Naive thymus-derived CD4-positive, alpha-beta T cell (primary cell): ENCODE results near the gene FNDC10. TPM values are rescaled to one million over a fixed set of nuclear protein-coding genes. Genes with fewer than 3 reads are reported as not detected.
A peak's percentile ranks its signal among the peaks of the same experiment; 100 is the strongest.

ENCODE experiments used
- ATAC-seq: fragments of 150-1000 bp; cut with Tn5 transposase; 2 replicates; pipeline ENCODE4 v1.10.0; 2021; ENCODE audit warnings: mild to moderate bottlenecking, moderate library complexity
- CTCF ChIA-PET: fragments of 350-600 bp; sonication (Branson Sonifier 250); formaldehyde crosslinking; loops from one replicate; lab custom pipeline; 2021; ENCODE audit warnings: antibody characterized with exemption; lab: Charles Lee
- POLR2A ChIA-PET: fragments of 350-600 bp; sonication (Branson Sonifier 250); formaldehyde crosslinking; loops from one replicate; lab custom pipeline; 2021; ENCODE audit warnings: antibody characterized with exemption, inconsistent platforms; lab: Charles Lee
- DNase-seq, 9 donors: peaks; one replicate each; pipeline versions ENCODE4 v3.0.0 to v3.0.0-alpha.2; 2020 to 2022; ENCODE audit warnings: mixed read lengths in 1 of 9
- H3K27ac ChIP-seq: one replicate; pipeline ENCODE4 v1.7.0; 2013; ENCODE audit warnings: mild to moderate bottlenecking, low read depth, low read length, moderate library complexity
- H3K27me3 ChIP-seq, 2 donors: one replicate each; pipeline ENCODE4 v1.7.0; 2013; ENCODE audit warnings: low read length in 2 of 2, mild to moderate bottlenecking in 2 of 2, moderate library complexity in 2 of 2; ENCODE audit not compliant: control insufficient read depth in 2 of 2, insufficient read depth in 2 of 2
- H3K36me3 ChIP-seq, 3 experiments: 1 replicate in 2 of 3; 2 replicates in 1 of 3; pipeline ENCODE4 v1.7.0; 2013; ENCODE audit warnings: low read length in 3 of 3, mild to moderate bottlenecking in 3 of 3, moderate library complexity in 1 of 3; ENCODE audit not compliant: insufficient read depth in 3 of 3, control insufficient read depth in 2 of 3
- H3K4me1 ChIP-seq, 2 donors: one replicate each; pipeline ENCODE4 v1.7.0; 2013; ENCODE audit warnings: low read length in 2 of 2, mild to moderate bottlenecking in 2 of 2, moderate library complexity in 1 of 2; ENCODE audit not compliant: control insufficient read depth in 2 of 2, insufficient read depth in 2 of 2
- H3K4me3 ChIP-seq: 2 replicates; pipeline ENCODE4 v1.7.0; 2013; ENCODE audit warnings: mild to moderate bottlenecking, low read length
- H3K9me3 ChIP-seq, 3 experiments: 1 replicate in 2 of 3; 2 replicates in 1 of 3; pipeline ENCODE4 v1.7.0; 2013; ENCODE audit warnings: low read length in 3 of 3; ENCODE audit not compliant: control insufficient read depth in 2 of 3
- H3K27ac Mint-ChIP-seq, 9 donors: one replicate each; pipeline ENCODE4 v1.8.0; 2020 to 2022; ENCODE audit warnings: mixed read lengths in 9 of 9, mild to moderate bottlenecking in 8 of 9, moderate library complexity in 5 of 9, inconsistent platforms in 2 of 9
- H3K27me3 Mint-ChIP-seq, 5 donors: one replicate each; pipeline ENCODE4 v1.8.0; 2021 to 2022; ENCODE audit warnings: mixed read lengths in 5 of 5, mild to moderate bottlenecking in 1 of 5
- H3K36me3 Mint-ChIP-seq, 5 donors: one replicate each; pipeline ENCODE4 v1.8.0; 2020 to 2022; ENCODE audit warnings: mixed read lengths in 5 of 5, mild to moderate bottlenecking in 3 of 5, inconsistent platforms in 1 of 5
- H3K4me1 Mint-ChIP-seq, 7 donors: one replicate each; pipeline ENCODE4 v1.8.0; 2020 to 2022; ENCODE audit warnings: mixed read lengths in 7 of 7, mild to moderate bottlenecking in 3 of 7, inconsistent platforms in 1 of 7
- H3K4me3 Mint-ChIP-seq, 10 donors: one replicate each; pipeline ENCODE4 v1.8.0; 2020 to 2022; ENCODE audit warnings: mild to moderate bottlenecking in 10 of 10, mixed read lengths in 10 of 10, moderate library complexity in 6 of 10, inconsistent platforms in 2 of 10
- H3K9me3 Mint-ChIP-seq, 11 donors: one replicate each; pipeline ENCODE4 v1.8.0; 2020 to 2022; ENCODE audit warnings: mixed read lengths in 11 of 11, mild to moderate bottlenecking in 4 of 11, inconsistent platforms in 1 of 11, moderate library complexity in 1 of 11
- intact Hi-C, 2 donors: fragments of 100-400 bp; cut with micrococcal nuclease; formaldehyde crosslinking; loops; one replicate each; pipeline ENCODE4 v1.15.1; 2023
- polyA plus RNA-seq, 2 donors: library from polyadenylated mRNA; unstranded; fragments of 300-500 nt; fragmentation: Illumina TruSeq; gene quantifications; one replicate each; pipeline ENCODE4 v1.2.3, GENCODE V29; 2021
- total RNA-seq, 6 experiments: library from RNA in 5 of 6; stranded (reverse) in 5 of 6; gene quantifications; 1 replicate in 5 of 6; 2 replicates in 1 of 6; pipeline ENCODE4 v1.2.3 and lab custom pipeline; 2021 to 2026

FNDC10 gene
- total and polyA plus RNA-seq, 7 experiments from 2014 or later = 1.3 to 10.7 (median 3.2) TPM

DNA sequence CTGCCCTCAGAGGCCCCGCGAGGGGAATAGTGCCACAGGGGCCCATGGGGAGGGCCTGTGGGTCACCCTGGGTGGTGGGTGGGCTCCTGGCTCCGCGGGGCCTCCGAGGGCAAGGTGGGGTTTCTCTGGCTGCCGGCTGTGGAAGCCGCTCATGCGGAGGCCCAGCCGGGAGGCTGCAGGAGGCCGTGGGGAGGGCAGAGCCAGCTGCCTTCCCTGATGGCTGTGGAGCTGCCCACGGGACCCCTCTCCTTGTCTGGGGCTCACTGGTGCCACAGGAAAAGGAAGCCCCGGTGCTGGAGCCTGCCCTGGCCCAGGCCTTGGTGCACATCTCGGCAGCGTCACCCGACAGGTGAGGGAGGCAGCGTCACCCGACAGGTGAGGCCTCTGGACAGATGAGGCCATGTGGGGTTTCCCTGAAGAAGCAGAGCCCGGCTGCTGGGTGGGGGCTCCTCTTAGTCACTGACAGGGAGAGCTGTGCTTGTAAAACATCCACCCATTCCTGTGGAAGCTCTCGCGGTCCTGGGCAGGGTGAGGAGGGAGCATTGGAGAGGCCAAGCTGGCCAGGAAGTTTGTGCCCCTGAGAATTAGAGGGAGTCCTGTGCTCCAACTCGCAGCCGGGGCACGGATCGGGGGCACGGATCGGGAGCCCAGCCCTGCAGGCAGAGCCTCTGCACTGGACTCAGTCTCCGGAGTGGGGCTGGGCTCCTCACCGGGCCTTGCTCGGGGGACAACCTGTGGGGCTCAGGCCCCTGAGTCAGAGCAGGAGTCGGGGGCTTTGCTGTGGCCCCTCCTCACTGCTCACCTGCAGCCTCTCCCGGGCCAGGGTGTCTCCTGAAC is 21.5 kb upstream of the FNDC10 start:
- no peaks in the 10 kb centered on the region for H3K36me3 Mint-ChIP-seq

GRCh38 chr1:1620433-1621139 is 20.7 kb upstream of the FNDC10 start:
- H3K36me3 ChIP-seq = peaks cover 0 to under 1% (median 0%) of the 10 kb centered on the region in 3 experiments
- no peak overlapping the region for H3K27ac ChIP-seq
- no peak overlapping the region for H3K4me3 ChIP-seq
- Mint-ChIP-seq H3K27me3 (no peaks in the 10 kb centered on the region), H3K4me3 (no peak overlapping the region), H3K9me3 (peaks cover 0 to 2% (median 0%) of the 10 kb centered on the region in 11 donors), H3K27ac (no peak overlapping the region), H3K36me3 (no peaks in the 10 kb centered on the region), H3K4me1 (peaks cover 0 to 26% (median 12%) of the 10 kb centered on the region in 7 donors)
- DNase-seq = no peak
- ChIA-PET POLR2A (interaction anchor here (1.0 to 2.2 kb wide), 2 partner anchors 9 kb away, joined by 3 to 12 read pairs; no protein-coding TSS in a partner anchor), CTCF (no interaction called here)
- H3K27me3 ChIP-seq = no peaks in the 10 kb centered on the region
- ATAC-seq = no peak
- intact Hi-C loops = no loop called here
- no peaks in the 10 kb centered on the region for H3K9me3 ChIP-seq
- H3K4me1 ChIP-seq = peaks cover 8 to 9% of the 10 kb centered on the region in 2 donors

More for the DNA sequence above, 21.5 kb upstream of the FNDC10 start:
- no peak overlapping the region for H3K27ac Mint-ChIP-seq
- H3K27me3 ChIP-seq = no peaks in the 10 kb centered on the region
- POLR2A ChIA-PET = interaction anchor here (1.0 kb wide), 1 partner anchor 9 kb away, joined by 3 read pairs; no protein-coding TSS in a partner anchor
- H3K4me1 ChIP-seq = peaks cover 6% of the 10 kb centered on the region in 2 donors
- CTCF ChIA-PET = no interaction called here
- H3K9me3 Mint-ChIP-seq = peaks cover 0 to 2% (median 0%) of the 10 kb centered on the region in 11 donors
- H3K36me3 ChIP-seq = no peaks in the 10 kb centered on the region
- H3K27me3 Mint-ChIP-seq = no peaks in the 10 kb centered on the region
- DNase-seq (no peak), ATAC-seq (no peak)
- no peak overlapping the region for H3K27ac ChIP-seq
- H3K4me3 ChIP-seq = no peak overlapping the region
- H3K9me3 ChIP-seq = no peaks in the 10 kb centered on the region
- no peak overlapping the region for H3K4me3 Mint-ChIP-seq
- intact Hi-C loops = no loop called here
- H3K4me1 Mint-ChIP-seq = peaks cover 0 to 29% (median 12%) of the 10 kb centered on the region in 7 donors

DNA sequence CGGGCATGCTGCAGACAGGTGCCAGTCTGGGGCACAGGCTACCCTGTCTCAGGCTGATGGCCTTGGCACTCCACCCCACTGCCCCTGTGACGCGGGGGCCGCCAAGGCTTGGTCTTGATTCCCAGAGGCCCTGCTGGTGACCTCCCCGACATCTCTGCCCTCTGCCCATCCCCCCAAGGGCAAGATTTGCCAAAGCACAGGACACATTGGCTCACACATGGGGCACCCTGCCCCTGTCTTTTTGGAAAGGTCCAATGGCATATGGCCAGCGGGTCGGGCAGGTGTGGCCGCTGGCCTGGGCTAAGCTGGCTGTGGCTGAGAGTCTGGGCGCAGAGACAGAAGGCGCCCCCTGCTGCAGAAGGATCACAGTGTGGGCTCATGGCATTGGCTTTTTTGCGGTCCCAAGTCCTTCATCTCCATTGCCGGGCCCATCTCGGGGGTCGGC is 20.0 kb upstream of the FNDC10 start:
- Histone ChIP-seq H3K9me3 (no peaks in the 10 kb centered on the region), H3K4me1 (peaks cover 8 to 9% of the 10 kb centered on the region in 2 donors), H3K4me3 (no peak overlapping the region), H3K27me3 (no peaks in the 10 kb centered on the region), H3K36me3 (peaks cover 0 to 3% (median 0%) of the 10 kb centered on the region in 3 experiments), H3K27ac (no peak overlapping the region)
- no peaks in the 10 kb centered on the region for H3K36me3 Mint-ChIP-seq
- H3K27me3 Mint-ChIP-seq = no peaks in the 10 kb centered on the region
- no peak for DNase-seq
- POLR2A ChIA-PET = interaction anchor here (2.2 kb wide), 1 partner anchor 9 kb away, joined by 12 read pairs; no protein-coding TSS in a partner anchor
- H3K9me3 Mint-ChIP-seq = peaks cover 0 to 3% (median 0%) of the 10 kb centered on the region in 11 donors
- H3K4me3 Mint-ChIP-seq = no peak overlapping the region
- peaks cover 0 to 24% (median 11%) of the 10 kb centered on the region in 7 donors for H3K4me1 Mint-ChIP-seq
- H3K27ac Mint-ChIP-seq = no peak overlapping the region
- intact Hi-C loops = loop anchor here in 1 of 2 donors (10.0 kb wide), 2 partner anchors 215 to 505 kb away; partner anchors contain the start of genes C1orf159 and MRPL20
- CTCF ChIA-PET = no interaction called here
- no peak for ATAC-seq

GRCh38 chr1:1618396-1619068 is 18.6 kb upstream of the FNDC10 start:
- H3K27ac ChIP-seq = no peak overlapping the region
- no peaks in the 10 kb centered on the region for H3K9me3 ChIP-seq
- Mint-ChIP-seq H3K27ac (no peak overlapping the region), H3K36me3 (peaks cover 0 to 3% (median 0%) of the 10 kb centered on the region in 5 donors), H3K4me3 (no peak overlapping the region), H3K4me1 (peaks cover 10 to 38% (median 24%) of the 10 kb centered on the region in 7 donors), H3K9me3 (peaks cover 0 to 7% (median 0%) of the 10 kb centered on the region in 11 donors), H3K27me3 (no peaks in the 10 kb centered on the region)
- no peak overlapping the region for H3K4me3 ChIP-seq
- H3K4me1 ChIP-seq = peaks cover 15 to 21% of the 10 kb centered on the region in 2 donors
- POLR2A ChIA-PET = interaction anchor here (0.9 to 2.2 kb wide), 2 partner anchors 11 to 12 kb away, joined by 4 to 12 read pairs; no protein-coding TSS in a partner anchor
- CTCF ChIA-PET = interaction anchor here (1.3 kb wide), 1 partner anchor 12 kb away, joined by 3 read pairs; no protein-coding TSS in a partner anchor
- no peak for DNase-seq
- H3K27me3 ChIP-seq = no peaks in the 10 kb centered on the region
- peaks cover 0 to 3% (median 0%) of the 10 kb centered on the region in 3 experiments for H3K36me3 ChIP-seq
- intact Hi-C loops = loop anchor here in 1 of 2 donors (10.0 kb wide), 2 partner anchors 214 to 504 kb away; partner anchors contain the start of genes C1orf159 and MRPL20
- ATAC-seq = no peak

GRCh38 chr1:1617925-1618324 is 18.0 kb upstream of the FNDC10 start:
- peaks cover 15 to 21% of the 10 kb centered on the region in 2 donors for H3K4me1 ChIP-seq
- H3K27ac Mint-ChIP-seq = peak overlapping the region in 1 of 9 donors; percentile 76
- peaks cover 0 to 4% (median 0%) of the 10 kb centered on the region in 5 donors for H3K36me3 Mint-ChIP-seq
- ChIA-PET CTCF (interaction anchor here (1.3 kb wide), 1 partner anchor 12 kb away, joined by 3 read pairs; no protein-coding TSS in a partner anchor), POLR2A (interaction anchor here (1.2 kb wide), 1 partner anchor 12 kb away, joined by 5 read pairs; no protein-coding TSS in a partner anchor)
- H3K27ac ChIP-seq = no peak overlapping the region
- H3K27me3 Mint-ChIP-seq = no peaks in the 10 kb centered on the region
- no peak overlapping the region for H3K4me3 ChIP-seq
- no peaks in the 10 kb centered on the region for H3K27me3 ChIP-seq
- peaks cover 0 to 3% (median 0%) of the 10 kb centered on the region in 3 experiments for H3K36me3 ChIP-seq
- peak overlapping the region in 9 of 10 donors; percentile 62 to 88 (median 80) for H3K4me3 Mint-ChIP-seq
- peaks cover 0 to 7% (median 0%) of the 10 kb centered on the region in 11 donors for H3K9me3 Mint-ChIP-seq
- intact Hi-C loops = loop anchor here in 1 of 2 donors (10.0 kb wide), 2 partner anchors 213 to 503 kb away; partner anchors contain the start of genes C1orf159 and MRPL20
- H3K9me3 ChIP-seq = no peaks in the 10 kb centered on the region
- DNase-seq (no peak), ATAC-seq (no peak)
- H3K4me1 Mint-ChIP-seq = peaks cover 12 to 39% (median 26%) of the 10 kb centered on the region in 7 donors
